Superior temporal gyrus (tissue), 1 donor: Measurements from ENCODE around the gene EFCAB12.

Experiments
- DNase-seq: peaks from one replicate; pipeline ENCODE4 v3.0.0-alpha.2; 2016; ENCODE audit errors: extremely low spot score

Gene EFCAB12

DNA sequence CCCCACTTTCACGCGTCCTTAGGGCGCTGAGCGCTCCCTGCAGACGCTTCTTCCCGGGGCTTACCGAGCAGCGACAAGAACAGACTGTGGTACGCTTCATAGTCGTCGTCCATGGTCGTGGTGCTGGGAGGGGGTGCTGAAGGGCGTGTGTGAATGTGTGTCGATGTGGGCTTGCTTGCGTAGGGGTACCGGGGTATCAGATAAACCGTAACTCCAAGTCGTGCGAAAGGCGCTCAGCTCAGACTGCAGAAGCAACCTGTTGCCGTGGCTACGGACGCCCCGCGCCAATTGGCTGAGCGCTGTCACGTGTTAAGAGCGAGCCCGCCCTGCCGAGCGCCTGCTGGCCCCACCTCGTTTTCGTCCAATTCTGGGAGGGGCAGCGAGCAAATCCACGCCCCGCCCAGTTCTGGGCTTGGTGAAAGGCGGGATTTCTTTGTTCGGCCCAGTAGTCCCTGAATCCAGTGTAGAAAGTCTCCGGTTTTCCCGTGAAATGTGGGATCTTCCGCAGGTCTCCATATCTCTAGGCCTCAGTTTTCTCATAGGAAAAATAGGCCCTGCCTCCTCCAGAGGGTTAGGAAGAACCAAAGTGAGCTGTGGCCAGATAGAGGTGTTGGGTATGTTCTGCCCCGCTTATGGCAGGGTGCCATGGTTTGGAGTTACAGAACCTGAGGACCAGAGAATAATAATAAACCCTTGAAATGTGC is at the start of gene EFCAB12:
Gene EFCAB12, minus strand, starts transcription at position 261 of the 704 bp plus-strand sequence. Its CDS starts 148 bp downstream, at position 113.
- DNase-seq = peak; percentile 99

DNA sequence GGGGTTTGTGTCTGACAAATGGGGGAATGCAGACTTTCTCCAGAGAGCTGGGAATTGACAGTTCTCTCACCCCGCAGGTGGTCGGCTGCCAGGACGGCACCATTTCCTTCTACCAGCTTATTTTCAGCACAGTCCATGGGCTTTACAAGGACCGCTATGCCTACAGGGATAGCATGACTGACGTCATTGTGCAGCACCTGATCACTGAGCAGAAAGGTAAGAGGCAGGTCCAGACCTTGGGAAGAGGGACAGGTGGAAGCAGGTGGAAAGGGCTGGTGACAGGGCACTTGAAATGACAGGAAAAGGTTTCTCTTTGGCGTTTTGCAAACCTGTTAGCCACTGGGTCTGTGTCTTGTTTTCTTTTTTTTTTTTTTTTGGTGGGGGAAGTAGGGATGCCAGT is 48.1 kb upstream of the EFCAB12 start:
- no peak for DNase-seq

DNA sequence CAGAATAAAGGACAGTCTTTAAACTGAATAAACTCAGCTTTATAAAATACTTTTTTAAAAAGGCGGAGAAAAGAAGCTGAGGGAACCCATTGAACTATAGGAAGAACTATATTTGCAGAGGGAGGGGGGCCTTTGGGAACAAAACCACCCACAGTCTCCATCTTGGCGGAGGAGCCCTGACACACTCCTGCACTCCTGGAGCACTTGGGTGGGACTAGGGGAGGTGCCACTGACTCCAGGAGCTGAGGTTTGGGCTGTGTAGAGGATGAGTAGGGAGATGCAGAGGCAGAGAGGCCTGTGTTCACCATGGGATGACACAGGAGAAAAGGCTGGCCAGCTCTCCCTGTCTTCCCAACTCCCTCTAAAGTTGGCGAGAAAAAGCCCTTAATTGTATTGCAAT is 47.4 kb upstream of the EFCAB12 start:
- DNase-seq = no peak

DNA sequence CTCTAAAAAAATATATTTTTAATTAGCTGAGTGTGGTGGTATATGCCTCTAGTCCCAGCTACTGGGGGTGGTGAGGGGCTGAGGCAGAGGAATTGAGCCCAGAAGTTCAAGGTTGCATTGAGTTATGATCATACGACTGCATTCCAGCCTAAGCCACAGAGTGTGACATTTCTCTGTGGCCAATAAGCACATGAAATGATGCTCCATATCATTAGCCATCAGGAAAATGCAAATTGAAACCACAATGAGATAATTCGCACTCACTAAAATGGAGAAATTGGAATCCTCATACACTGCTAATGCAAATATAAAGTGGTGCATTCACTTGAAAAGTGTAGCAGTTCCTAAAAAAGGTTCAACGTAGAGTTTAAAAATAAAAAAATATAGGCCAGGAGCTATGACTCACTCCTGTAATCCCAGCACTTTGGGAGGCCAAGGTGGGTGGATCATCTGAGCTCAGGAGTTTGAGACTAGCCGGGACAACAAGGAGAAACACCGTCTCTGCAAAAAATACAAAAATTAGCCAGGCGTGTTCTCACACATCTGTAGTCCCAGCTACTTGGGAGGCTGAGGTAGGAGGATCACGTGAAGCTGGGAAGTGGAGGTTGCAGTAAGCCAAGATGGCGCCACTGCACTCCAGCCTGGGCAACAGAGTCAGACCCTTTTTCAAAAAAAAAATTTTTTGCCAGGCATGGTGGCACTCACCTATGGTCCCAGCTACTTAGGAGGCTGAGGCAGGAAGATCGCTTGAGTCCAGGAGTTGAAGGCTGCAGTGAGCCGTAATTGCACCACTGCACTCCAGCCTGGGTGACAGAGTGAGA is 46.8 kb upstream of the EFCAB12 start:
- DNase-seq = no peak

DNA sequence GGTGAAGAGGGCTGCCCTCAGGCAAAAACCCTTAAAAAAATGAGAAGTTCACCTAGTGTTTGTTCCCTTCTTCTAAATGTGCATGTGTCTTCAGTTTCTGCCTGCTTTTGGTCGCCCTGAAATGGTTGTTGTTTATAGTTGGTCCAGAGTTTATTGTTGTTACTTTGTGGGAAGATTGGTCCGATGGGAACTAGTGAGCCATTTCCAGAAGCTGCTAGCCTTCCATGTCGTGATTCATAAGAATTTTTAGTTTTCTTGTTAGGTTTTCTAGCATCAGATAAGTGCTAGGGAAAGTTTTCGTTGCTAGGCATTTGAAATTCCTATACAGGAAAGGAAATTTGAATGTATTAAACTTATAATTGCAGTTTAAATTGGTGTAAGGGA is 45.3 kb upstream of the EFCAB12 start:
- DNase-seq = no peak

DNA sequence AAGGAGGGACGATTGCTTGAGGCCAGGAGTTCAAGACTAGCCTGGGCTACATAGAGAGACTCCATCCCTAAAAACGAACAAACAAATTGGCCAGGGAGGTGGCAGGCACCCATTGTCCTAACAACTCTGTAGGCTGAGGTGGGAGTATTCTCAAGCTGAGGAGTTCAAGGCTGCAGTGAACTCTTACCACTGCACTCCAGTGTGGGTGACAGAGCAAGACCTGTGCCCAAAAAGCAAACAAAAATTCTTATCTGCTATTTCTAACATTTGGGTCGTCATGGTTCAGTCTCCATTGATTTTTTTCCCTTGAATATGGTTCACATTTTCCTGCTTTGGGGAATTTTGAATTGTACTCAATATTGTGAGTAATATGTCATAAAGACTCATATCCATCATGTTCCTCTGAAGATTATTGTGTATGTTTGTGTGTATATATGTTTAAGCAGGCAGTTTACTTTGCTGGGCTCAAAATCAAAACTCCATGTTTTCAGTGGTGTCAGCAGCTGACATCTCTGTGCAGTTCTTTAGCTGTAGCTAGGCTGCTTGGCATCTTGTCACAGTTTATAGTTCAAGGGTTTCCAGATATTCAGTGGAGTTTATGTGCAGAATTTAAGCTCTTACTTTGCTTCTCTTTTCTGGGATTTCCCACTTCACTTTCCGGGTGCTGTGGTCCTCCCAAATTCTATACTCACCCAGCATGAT is 44.8 kb upstream of the EFCAB12 start:
- DNase-seq = no peak

DNA sequence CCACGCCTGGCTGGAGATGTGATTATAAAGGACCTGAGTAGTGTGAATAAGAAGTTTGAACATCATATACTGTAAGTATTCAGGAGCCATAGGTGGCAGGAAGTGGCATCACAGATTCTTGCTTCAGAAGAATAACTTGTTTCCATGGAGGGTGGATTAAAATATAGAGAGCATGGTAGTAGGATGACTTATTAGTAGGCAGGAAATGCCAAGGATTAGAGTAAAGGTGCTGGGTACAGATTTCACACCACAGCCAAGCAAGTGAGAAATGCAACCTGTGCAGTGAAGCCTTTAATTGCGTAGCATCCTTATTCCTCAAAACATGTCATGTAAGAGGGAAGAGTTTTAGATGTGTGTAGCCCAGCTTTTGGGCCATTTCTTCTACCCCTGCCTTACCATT is 42.4 kb upstream of the EFCAB12 start:
- no peak for DNase-seq

DNA sequence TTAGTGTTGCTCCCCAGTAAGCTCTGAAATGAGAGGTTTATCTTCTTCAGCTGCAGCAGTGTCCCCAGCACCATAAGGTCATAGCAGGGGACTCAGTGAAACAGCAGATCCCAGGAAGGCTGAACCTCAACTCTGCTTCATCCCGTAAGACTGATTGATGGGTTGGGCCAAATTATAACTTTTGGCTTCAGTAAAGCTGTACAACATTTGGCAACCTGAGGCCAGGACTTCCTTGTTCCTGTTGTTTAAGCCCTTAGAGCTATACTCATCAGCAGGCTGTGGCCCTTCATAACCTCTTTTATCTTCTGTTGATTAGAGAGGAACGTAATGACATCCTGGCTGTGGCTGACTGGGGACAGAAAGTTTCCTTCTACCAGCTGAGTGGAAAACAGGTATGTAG is 40.6 kb upstream of the EFCAB12 start:
- DNase-seq = no peak

DNA sequence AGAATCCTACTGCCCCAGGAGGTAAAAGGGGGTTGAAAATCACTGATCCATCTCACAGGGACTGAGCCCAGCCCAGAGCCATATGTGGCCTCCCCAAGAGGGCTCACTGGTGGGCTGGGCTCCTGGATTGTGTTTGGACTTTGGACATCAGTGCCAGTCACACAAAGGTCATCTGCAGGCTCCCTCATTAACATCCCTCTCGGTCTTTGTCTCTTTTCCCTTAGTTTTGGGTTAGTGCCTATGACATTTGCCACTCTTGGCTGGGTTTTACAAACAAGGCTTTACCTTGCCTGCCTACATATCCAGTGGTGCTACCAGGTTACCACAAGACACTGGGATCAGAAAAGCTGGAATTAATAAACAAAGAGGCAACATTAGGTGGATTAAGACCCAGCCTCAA is 39.5 kb upstream of the EFCAB12 start:
- no peak for DNase-seq

DNA sequence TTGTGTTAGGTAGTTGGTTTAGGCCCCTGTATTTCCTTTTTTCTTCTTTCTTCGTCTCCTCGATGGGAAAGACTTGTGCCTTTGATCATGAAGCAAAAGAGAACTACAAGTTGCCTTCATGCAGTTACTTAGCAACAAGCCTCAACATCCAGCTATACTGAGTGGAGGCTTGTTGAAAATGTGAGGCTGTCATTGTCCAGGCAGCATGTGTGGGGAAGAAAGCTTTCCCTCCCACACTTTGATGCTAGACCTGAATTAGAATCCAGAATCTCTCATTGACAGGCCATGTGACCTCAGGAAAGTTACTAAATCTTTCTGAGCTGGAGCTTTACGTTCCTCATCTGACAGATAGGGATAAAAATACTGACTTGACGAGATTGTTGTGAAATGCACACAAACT is 35.3 kb upstream of the EFCAB12 start:
- peak; percentile 55 for DNase-seq

DNA sequence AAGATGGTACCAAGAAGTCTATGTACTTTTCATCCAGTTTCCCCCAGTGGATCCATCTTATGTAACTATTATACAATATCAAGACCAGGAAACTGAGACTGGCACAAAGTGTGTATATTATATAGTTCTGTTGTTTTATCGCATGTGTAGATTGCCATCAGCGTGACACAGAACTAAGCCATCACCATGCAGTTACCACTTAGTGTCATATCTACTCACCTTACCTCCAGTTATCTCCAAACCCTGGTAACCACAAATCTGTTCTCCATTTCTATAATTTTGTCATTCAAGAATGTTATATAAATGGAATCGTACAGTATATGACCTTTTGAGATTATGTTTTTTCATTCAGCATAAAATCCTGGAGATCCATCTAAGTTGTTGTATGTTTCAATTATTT is 34.7 kb upstream of the EFCAB12 start:
- no peak for DNase-seq

DNA sequence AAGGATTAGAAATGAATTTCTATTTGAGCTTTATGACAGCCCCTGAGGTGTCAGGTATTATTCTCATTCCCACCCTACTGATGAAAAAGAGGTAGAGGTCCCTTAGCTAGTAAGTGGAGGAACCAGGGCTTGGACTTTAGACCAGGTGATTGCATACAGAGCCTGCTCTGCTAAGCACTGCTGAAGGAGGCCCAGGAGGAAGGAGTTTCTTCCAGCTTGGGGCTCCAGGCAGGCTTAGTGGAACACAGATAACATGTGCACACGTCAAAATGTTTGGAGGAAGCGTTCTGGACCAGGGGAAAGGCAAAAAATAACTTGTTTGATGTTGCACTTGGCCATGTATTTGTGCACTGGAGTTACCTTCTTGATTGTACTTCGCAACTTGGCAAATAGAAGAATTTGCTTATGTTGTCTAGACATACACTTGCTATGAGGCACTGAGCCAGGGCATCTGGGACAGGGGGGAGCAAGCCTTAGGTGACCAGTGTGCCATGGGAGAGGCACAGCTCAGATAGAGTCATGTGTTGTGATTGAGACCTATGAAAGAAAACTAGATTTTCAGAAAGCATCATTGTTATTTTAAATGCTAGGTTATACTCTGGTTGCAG is 34.0 kb upstream of the EFCAB12 start:
- no peak for DNase-seq

DNA sequence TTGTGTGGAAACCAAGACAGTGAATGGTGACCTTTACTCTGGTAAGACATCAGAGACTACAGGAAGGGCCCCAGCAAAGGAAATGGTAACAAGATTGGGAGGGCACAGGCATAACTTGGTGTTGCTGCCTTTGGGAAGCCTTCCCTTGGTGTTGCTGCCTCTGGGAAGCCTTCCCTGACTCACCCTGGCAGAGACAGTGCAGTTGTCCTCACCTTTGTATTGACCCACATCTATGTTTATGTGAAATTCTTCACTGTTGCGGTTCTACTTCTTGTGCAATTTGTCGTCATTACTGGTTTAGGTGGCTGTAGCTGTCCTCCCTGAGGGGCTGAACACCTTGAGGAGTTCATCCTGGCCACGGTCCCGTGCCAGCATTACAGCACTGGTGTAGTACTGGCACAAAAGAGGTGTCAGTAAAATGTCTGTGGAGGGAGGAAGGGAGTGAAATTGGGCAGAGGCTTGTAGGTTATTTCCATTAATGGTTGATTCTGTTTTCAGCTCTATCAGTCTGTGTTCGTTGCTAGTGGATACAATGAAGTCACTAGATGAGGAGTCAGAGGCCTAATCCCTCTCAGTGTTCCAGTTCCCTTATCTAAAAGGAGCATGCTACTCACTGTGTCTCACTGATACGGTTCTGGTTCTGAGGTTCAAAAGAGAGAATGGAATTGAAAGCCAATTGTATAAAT is 33.2 kb upstream of the EFCAB12 start:
- peak; percentile 35 for DNase-seq

DNA sequence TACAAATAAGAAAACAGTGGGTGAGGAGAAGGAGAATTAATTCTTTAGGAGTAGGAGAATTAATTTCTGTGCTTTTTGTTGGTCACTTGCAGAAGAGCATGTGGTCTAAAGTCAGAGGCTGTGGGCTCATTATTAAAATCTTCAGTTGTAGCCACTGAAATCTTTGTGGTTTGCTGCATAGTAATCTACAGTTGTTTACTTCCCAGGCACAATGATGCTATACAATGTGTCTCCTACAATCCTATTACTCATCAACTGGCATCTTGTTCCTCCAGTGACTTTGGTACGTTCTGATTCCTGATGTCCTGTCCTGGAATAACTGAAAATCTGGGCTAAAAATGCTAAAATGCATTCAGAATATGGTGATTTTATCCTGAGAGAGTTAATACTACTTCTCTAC is 32.6 kb upstream of the EFCAB12 start:
- DNase-seq = peak; percentile 69

DNA sequence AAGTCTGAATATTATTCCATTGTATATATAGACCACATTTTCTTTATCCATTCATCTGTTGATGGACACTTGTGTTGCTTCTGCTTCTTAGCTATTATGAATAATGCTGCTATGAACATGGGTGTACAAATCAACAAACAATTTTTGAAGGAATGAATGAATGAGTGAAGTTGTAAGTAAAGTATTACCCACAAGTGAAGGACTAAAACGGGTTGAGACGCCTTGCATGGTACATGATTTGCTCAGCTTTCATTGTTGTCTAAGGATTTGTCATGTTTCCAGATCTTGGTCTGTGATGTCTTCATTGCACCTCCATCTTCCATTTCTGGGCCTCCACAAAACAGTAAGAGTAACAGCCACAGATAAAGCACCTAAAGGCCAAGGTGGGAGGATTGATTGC is 32.1 kb upstream of the EFCAB12 start:
- peak; percentile 15 for DNase-seq

DNA sequence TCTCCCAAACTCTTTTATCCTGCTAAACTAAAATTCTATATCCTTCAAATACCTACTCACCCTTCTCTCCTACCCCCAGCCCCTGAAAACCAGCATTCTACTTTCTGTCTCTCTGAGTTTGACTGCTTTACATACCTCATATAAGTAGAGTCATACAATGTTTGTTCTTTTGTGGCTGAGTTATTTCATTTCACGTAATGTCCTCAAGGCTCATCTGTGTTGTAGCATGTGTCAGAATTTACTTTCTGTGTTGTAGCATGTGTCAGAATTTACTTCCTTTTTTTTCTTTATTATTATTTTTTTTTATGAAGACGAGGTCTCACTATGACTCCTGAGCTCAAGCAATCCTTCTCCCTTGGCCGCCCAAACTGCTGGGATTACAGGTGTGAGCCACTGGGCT is 31.7 kb upstream of the EFCAB12 start:
- no peak for DNase-seq

DNA sequence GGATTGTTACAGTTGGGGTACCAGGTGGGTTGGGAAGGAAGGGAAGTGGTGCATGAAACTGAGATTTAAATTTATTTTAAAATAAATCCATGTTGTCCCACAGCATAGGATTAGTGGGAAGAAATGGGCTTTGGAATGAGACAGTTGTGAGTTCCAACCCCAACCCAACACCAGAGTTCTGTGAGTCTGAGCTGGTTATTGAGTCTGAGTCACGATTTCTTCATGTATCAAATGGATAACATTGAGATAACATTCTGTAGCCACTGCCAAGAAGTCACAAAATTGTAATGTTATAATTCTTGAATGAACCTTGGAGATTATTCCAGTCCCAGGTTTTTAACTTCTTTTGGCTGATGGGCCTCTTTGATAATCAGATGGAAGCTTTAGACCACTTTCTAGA is 25.3 kb upstream of the EFCAB12 start:
- DNase-seq = no peak

DNA sequence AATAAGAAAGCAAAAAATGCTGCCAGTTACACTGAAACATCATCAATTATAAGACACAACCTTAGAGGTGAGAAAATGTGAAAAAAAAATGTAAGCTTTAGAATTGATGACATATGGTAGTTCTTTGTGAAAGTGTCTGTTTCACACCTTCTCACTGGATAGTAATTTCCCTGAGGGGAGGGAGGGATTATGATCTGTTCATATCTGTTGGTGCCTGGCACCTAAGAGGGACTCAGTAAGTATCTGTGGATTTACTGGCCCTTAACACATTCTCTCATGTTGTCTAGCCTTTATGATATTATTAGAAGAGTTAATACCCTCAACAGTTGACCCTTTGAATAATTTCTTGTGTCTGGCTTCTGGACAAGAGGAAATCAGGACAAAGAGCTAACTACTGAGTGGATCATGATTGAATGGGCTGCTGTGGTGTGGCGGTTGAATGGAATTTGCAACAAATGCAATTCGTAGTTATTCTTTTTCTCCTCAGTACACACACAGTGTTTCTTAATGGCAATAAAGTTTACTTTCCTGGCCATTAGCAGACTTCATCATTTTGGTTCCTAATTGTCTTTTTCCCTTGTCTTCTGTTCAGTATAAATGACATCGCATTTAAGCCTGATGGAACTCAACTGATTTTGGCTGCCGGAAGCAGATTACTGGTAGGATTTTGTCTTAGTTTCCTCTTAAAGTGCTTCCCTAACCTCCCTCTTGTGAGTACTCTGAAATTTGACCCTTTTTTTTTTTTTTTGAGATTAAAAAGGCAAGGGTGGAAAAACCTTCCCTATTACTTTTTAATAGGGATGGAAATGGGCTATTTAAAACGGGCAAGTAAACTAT is 21.1 kb upstream of the EFCAB12 start:
- no peak for DNase-seq

DNA sequence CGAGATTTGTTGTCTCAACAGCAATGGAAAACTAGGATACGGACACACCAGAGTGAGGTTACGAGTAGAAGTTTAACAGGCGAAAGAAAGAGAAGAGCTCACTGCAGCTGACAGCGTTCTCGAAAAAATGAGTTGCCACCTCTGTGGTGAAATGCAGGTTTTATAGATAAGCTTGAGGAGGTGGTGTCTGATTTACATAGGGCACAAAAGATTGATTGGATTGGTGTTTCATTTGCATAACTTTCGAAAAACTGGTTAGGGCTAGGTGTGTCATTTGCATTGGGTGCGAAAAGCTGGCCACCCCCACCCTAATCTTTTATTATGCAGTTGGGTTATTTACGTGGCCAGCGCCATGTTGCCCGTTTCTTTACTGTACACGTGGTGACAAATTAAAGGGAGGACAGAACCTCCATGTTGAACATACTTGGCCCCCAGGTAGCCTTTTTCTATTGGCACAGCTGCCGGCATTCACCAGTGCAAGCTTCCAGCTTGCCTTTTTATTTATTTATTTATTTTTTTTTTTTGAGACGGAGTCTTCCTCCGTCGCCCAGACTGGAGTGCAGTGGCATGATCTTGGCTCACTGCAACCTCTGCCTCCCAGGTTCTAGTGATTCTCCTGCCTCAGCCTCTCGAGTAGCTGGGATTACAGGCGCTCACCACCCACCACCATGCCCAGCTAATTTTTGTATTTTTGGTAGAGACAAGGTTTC is 19.9 kb upstream of the EFCAB12 start:
- DNase-seq = no peak

DNA sequence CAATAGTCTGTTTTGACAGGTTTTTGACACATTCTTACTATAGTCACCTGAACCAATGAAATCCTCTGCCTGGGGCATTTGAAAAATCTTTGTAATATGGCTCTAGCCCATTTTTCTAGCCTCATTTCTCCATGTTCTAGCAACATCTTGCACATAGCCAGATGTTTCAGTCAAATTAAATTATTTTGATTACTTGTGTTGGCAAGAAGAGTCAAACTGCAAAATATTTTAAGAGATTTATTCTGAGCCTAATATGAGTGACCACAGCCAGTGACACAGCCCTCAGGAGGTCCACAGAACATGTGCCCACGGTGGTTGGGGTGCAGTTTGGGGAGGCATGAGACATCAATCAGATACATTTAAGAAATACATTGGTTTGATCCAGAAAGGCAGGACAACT is 18.5 kb upstream of the EFCAB12 start:
- DNase-seq = no peak
